Colonic mucosa (tissue), 4 donors: ENCODE results near the gene SYNE3. TPM values are rescaled to one million over a fixed set of nuclear protein-coding genes. Genes with fewer than 3 reads are reported as not detected.

ENCODE experiments used
- DNase-seq: peaks from one replicate; pipeline ENCODE4 v3.0.0-alpha.2; 2020
- H3K27ac ChIP-seq: fragments of 200-600 bp; one replicate; pipeline ENCODE4 v1.8.0; 2021
- H3K27me3 ChIP-seq: fragments of 200-600 bp; one replicate; pipeline ENCODE4 v1.8.0; 2021
- H3K36me3 ChIP-seq: fragments of 200-600 bp; one replicate; pipeline ENCODE4 v1.8.0; 2021
- H3K4me1 ChIP-seq: fragments of 200-600 bp; one replicate; pipeline ENCODE4 v1.8.0; 2021; ENCODE audit warnings: mild to moderate bottlenecking
- H3K4me3 ChIP-seq: fragments of 200-600 bp; one replicate; pipeline ENCODE4 v1.8.0; 2021
- H3K9ac ChIP-seq, 2 donors: one replicate each; pipeline ENCODE4 v1.7.0; 2013; ENCODE audit warnings: control low read depth in 2 of 2, low read depth in 2 of 2, low read length in 2 of 2
- H3K9me3 ChIP-seq: fragments of 200-600 bp; one replicate; pipeline ENCODE4 v1.8.0; 2021
- CTCF ChIP-seq: fragments of 200-600 bp; IDR thresholded peaks from one replicate; pipeline ENCODE4 v1.8.0; 2022; ENCODE audit warnings: antibody characterized with exemption, mild to moderate bottlenecking
- intact Hi-C: fragments of 100-400 bp; cut with DNase I; formaldehyde crosslinking; loops from one replicate; pipeline ENCODE4 v1.14.1; 2022
- total RNA-seq, 2 donors: library from RNA; stranded (reverse); fragmentation: NEBNext Ultra II Directional in 1 of 2; extraction: Animal tissue kit (Norgen Biotek cat#: 25700) in 1 of 2; gene quantifications; one replicate each; pipeline ENCODE4 v1.2.1, GENCODE V29; 2021
- donor health status: healthy.
- donor health status: DM: no; HTN: no; CAD: no.
- donor health status: DM: no; HTN: no; CAD: no.

Gene SYNE3
- total RNA-seq, 2 donors from 2014 or later, result 7.3 to 9.5 TPM

- H3K4me3 ChIP-seq, result no peak overlapping the region
- TF ChIP-seq CTCF, result no peak
- H3K36me3 ChIP-seq, result no peaks in the 10 kb centered on the region
- no peak overlapping the region for H3K9ac ChIP-seq
- no peak for DNase-seq
- H3K9me3 ChIP-seq, result no peaks in the 10 kb centered on the region
- no peaks in the 10 kb centered on the region for H3K27me3 ChIP-seq
- H3K27ac ChIP-seq, result no peak overlapping the region
- no peaks in the 10 kb centered on the region for H3K4me1 ChIP-seq
- intact Hi-C loops, result no loop called here
Measured at GRCh38 chr14:95557832-95558231, 41.4 kb upstream of the SYNE3 start.

- H3K9ac ChIP-seq, result no peak overlapping the region
- H3K27me3 ChIP-seq, result no peaks in the 10 kb centered on the region
- TF ChIP-seq CTCF, result no peak
- intact Hi-C loops, result no loop called here
- DNase-seq, result no peak
- no peaks in the 10 kb centered on the region for H3K36me3 ChIP-seq
- no peaks in the 10 kb centered on the region for H3K9me3 ChIP-seq
- H3K27ac ChIP-seq, result no peak overlapping the region
- no peak overlapping the region for H3K4me3 ChIP-seq
- no peaks in the 10 kb centered on the region for H3K4me1 ChIP-seq
Measured at GRCh38 chr14:95557291-95557690, 40.8 kb upstream of the SYNE3 start.

- H3K36me3 ChIP-seq, result no peaks in the 10 kb centered on the region
- H3K27ac ChIP-seq, result no peak overlapping the region
- no peak overlapping the region for H3K9ac ChIP-seq
- H3K4me3 ChIP-seq, result no peak overlapping the region
- no peak for TF ChIP-seq CTCF
- H3K9me3 ChIP-seq, result no peaks in the 10 kb centered on the region
- no peak for DNase-seq
- no peaks in the 10 kb centered on the region for H3K4me1 ChIP-seq
- H3K27me3 ChIP-seq, result no peaks in the 10 kb centered on the region
- intact Hi-C loops, result no loop called here
Measured at GRCh38 chr14:95555053-95555452, 38.6 kb upstream of the SYNE3 start.

GRCh38 chr14:95553141-95553540 is 36.7 kb upstream of the SYNE3 start:
- TF ChIP-seq CTCF, result no peak
- intact Hi-C loops, result no loop called here
- no peak for DNase-seq

GRCh38 chr14:95551435-95551834 is 35.0 kb upstream of the SYNE3 start:
- TF ChIP-seq CTCF, result no peak
- Histone ChIP-seq H3K9ac (no peak overlapping the region), H3K4me3 (no peak overlapping the region), H3K9me3 (no peaks in the 10 kb centered on the region), H3K36me3 (no peaks in the 10 kb centered on the region), H3K27me3 (no peaks in the 10 kb centered on the region), H3K4me1 (no peaks in the 10 kb centered on the region), H3K27ac (no peak overlapping the region)
- intact Hi-C loops, result no loop called here
- no peak for DNase-seq

More at GRCh38 chr14:95553141-95553540, 36.7 kb upstream of the SYNE3 start:
- H3K27me3 ChIP-seq, result no peaks in the 10 kb centered on the region
- no peak overlapping the region for H3K4me3 ChIP-seq
- H3K4me1 ChIP-seq, result no peaks in the 10 kb centered on the region
- H3K36me3 ChIP-seq, result no peaks in the 10 kb centered on the region
- H3K9me3 ChIP-seq, result no peaks in the 10 kb centered on the region
- no peak overlapping the region for H3K9ac ChIP-seq
- no peak overlapping the region for H3K27ac ChIP-seq
